Transverse colon (tissue), 4 donors: ENCODE results near the gene MSI2. TPM values are rescaled to one million over a fixed set of nuclear protein-coding genes. Genes with fewer than 3 reads are reported as not detected.

ENCODE experiments used
- DNase-seq: peaks from one replicate; pipeline ENCODE4 v3.0.0-alpha.2; 2019
- H3K27ac ChIP-seq, 4 donors: fragments of 200-600 bp; sonication (generic); 2 replicates each; pipeline ENCODE4 v1.5.1; 2016 to 2018; ENCODE audit warnings: inconsistent platforms in 4 of 4
- H3K27me3 ChIP-seq: fragments of 200-600 bp; sonication (generic); 2 replicates; pipeline ENCODE4 v1.5.1; 2017; ENCODE audit warnings: inconsistent platforms
- H3K36me3 ChIP-seq, 4 donors: fragments of 200-600 bp; sonication (generic); 2 replicates each; pipeline ENCODE4 v1.5.1; 2017 to 2019; ENCODE audit warnings: inconsistent platforms in 4 of 4
- H3K4me1 ChIP-seq, 4 donors: fragments of 200-600 bp; sonication (generic); 2 replicates each; pipeline ENCODE4 v1.5.1; 2017 to 2020; ENCODE audit warnings: inconsistent platforms in 4 of 4
- H3K4me3 ChIP-seq, 4 donors: fragments of 200-600 bp; sonication (generic); 1 replicate in 1 of 4; 2 replicates in 3 of 4; pipeline versions ENCODE4 v1.5.1 to v1.6.1; 2017 to 2019; ENCODE audit warnings: inconsistent platforms in 4 of 4
- H3K9me3 ChIP-seq, 2 donors: fragments of 200-600 bp; sonication (generic); 2 replicates each; pipeline ENCODE4 v1.5.1; 2017 to 2019; ENCODE audit warnings: inconsistent platforms in 2 of 2
- CTCF ChIP-seq, 5 experiments: fragments of 200-600 bp in 3 of 5; fragments of 450-650 bp in 2 of 5; sonication (generic) in 3 of 5; IDR thresholded peaks; 1 replicate in 2 of 5; 2 replicates in 3 of 5; pipeline ENCODE4 v1.5.1; 2016 to 2017; ENCODE audit warnings: antibody characterized with exemption in 5 of 5, inconsistent platforms in 3 of 5, mild to moderate bottlenecking in 2 of 5, moderate library complexity in 1 of 5
- EP300 ChIP-seq: sonication (generic); formaldehyde crosslinking; IDR thresholded peaks from one replicate; pipeline ENCODE4 v1.6.1; 2017; ENCODE audit warnings: antibody characterized with exemption, low read depth
- POLR2A ChIP-seq: fragments of 450-650 bp; IDR thresholded peaks from one replicate; pipeline ENCODE4 v1.6.1; 2016; ENCODE audit warnings: antibody characterized with exemption, mild to moderate bottlenecking, moderate library complexity
- POLR2AphosphoS5 ChIP-seq, 3 donors: sonication (generic); formaldehyde crosslinking; IDR thresholded peaks; one replicate each; pipeline ENCODE4 v1.6.1; 2016; ENCODE audit warnings: antibody characterized with exemption in 3 of 3
- WGBS, 2 donors: methylation state at CpG; one replicate each; pipeline ENCODE4 v1.1.5; 2018; ENCODE audit warnings: low coverage in 1 of 2; 5-methylcytosine and 5-hydroxymethylcytosine counted together
- in situ Hi-C, 4 donors: fragments of 200-750 bp; cut with MboI; loops; one replicate each; pipeline versions ENCODE4 v1.15.0 to v1.15.1; 2017; ENCODE audit warnings: low sequenced_read_pairs in 3 of 4, low pct_ligation_motif_present in 1 of 4, low pct_unique_long_range_greater_than_20kb in 1 of 4
- intact Hi-C: fragments of 100-400 bp; cut with DNase I; formaldehyde crosslinking; loops from one replicate; pipeline ENCODE4 v1.15.1; 2023; ENCODE audit warnings: low total_unique reads
- total RNA-seq, 4 donors: library from RNA; depleted of rRNA; stranded (reverse); fragments of >200 nt; gene quantifications; one replicate each; pipeline ENCODE4 v1.1.0, GENCODE V29; 2016

The MSI2 gene
- total RNA-seq, 4 donors from 2014 or later: 20.6 to 36.0 (median 29.3) TPM

- Histone ChIP-seq H3K27me3 (no peaks in the 10 kb centered on the region), H3K27ac (no peak overlapping the region), H3K4me3 (no peak overlapping the region), H3K36me3 (no peaks in the 10 kb centered on the region), H3K9me3 (no peaks in the 10 kb centered on the region), H3K4me1 (peaks cover 0 to 25% (median 6%) of the 10 kb centered on the region in 4 donors)
- DNase-seq: no peak
- TF ChIP-seq POLR2AphosphoS5 (IDR thresholded peaks at IDR 0.05): no peak
- no peak for TF ChIP-seq EP300
- TF ChIP-seq CTCF (IDR thresholded peaks at IDR 0.05): no peak
- TF ChIP-seq POLR2A: no peak
- in situ Hi-C loops: no loop called here
- intact Hi-C loops: no loop called here
- 96% methylated on average over 3 of the region's 3 CpGs; no CpG with 5 or more reads in 1 of the 2 donors for WGBS, 2 donors
These were observed 293.1 kb downstream of the MSI2 start for GRCh38 chr17:57549468-57549867.

GRCh38 chr17:57550016-57550415 lies 293.7 kb downstream of the MSI2 start:
- peaks cover 0 to 21% (median 5%) of the 10 kb centered on the region in 4 donors for H3K4me1 ChIP-seq
- H3K27ac ChIP-seq: no peak overlapping the region
- WGBS, 2 donors: 93 to 100% methylated on average over 4 to 10 of the region's 10 CpGs
- no peak overlapping the region for H3K4me3 ChIP-seq
- intact Hi-C loops: no loop called here
- no peaks in the 10 kb centered on the region for H3K27me3 ChIP-seq
- H3K36me3 ChIP-seq: no peaks in the 10 kb centered on the region
- in situ Hi-C loops: no loop called here
- TF ChIP-seq CTCF (IDR thresholded peaks at IDR 0.05) (no peak), POLR2A (no peak), POLR2AphosphoS5 (IDR thresholded peaks at IDR 0.05) (no peak), EP300 (no peak)
- no peaks in the 10 kb centered on the region for H3K9me3 ChIP-seq
- DNase-seq: no peak

GRCh38 chr17:57550668-57551315 lies 294.5 kb downstream of the MSI2 start:
- Histone ChIP-seq H3K9me3 (no peaks in the 10 kb centered on the region), H3K4me3 (no peak overlapping the region), H3K27me3 (no peaks in the 10 kb centered on the region), H3K4me1 (peaks cover 0 to 21% (median 5%) of the 10 kb centered on the region in 4 donors), H3K27ac (peak overlapping the region in 1 of 4 donors; percentile 25), H3K36me3 (no peaks in the 10 kb centered on the region)
- in situ Hi-C loops: no loop called here
- intact Hi-C loops: no loop called here
- TF ChIP-seq POLR2A (no peak), EP300 (no peak), CTCF (IDR thresholded peaks at IDR 0.05) (no peak), POLR2AphosphoS5 (IDR thresholded peaks at IDR 0.05) (no peak)
- DNase-seq: no peak
- 90 to 93% methylated on average over 7 to 11 of the region's 11 CpGs for WGBS, 2 donors

- WGBS, 2 donors: 86% methylated on average over 14 of the region's 14 CpGs; no CpG with 5 or more reads in 1 of the 2 donors
- Histone ChIP-seq H3K4me3 (no peak overlapping the region), H3K4me1 (peaks cover 0 to 21% (median 5%) of the 10 kb centered on the region in 4 donors), H3K36me3 (no peaks in the 10 kb centered on the region), H3K27ac (peak overlapping the region in 2 of 4 donors; percentile 8 to 65), H3K27me3 (no peaks in the 10 kb centered on the region), H3K9me3 (no peaks in the 10 kb centered on the region)
- intact Hi-C loops (no loop called here), in situ Hi-C loops (no loop called here)
- DNase-seq: peak; percentile 82
- TF ChIP-seq EP300 (no peak), POLR2AphosphoS5 (IDR thresholded peaks at IDR 0.05) (peak in 1 of 3 donors; percentile 19), CTCF (IDR thresholded peaks at IDR 0.05) (no peak)
These were observed 295.2 kb downstream of the MSI2 start for GRCh38 chr17:57551321-57552079.
